Esophagus (tissue), 2 donors: ENCODE results near the gene ZDHHC14. TPM values are rescaled to one million over a fixed set of nuclear protein-coding genes. Genes with fewer than 3 reads are reported as not detected.
A peak's percentile ranks its signal among the peaks of the same experiment; 100 is the strongest.

Experiments
- H3K27ac ChIP-seq, 2 donors: one replicate each; pipeline ENCODE4 v1.5.1; 2013; ENCODE audit warnings: low read depth in 2 of 2, mild to moderate bottlenecking in 2 of 2, inconsistent platforms in 1 of 2, low read length in 1 of 2, moderate library complexity in 1 of 2
- H3K27me3 ChIP-seq, 2 donors: one replicate each; pipeline ENCODE4 v1.6.1; 2013; ENCODE audit warnings: low read length in 2 of 2, control low read depth in 1 of 2, mild to moderate bottlenecking in 1 of 2; ENCODE audit not compliant: insufficient read depth in 2 of 2, control insufficient read depth in 1 of 2
- H3K36me3 ChIP-seq, 2 donors: one replicate each; pipeline ENCODE4 v1.6.1; 2013; ENCODE audit warnings: low read length in 1 of 2; ENCODE audit not compliant: control insufficient read depth in 2 of 2, insufficient read depth in 2 of 2
- H3K4me1 ChIP-seq, 2 donors: one replicate each; pipeline ENCODE4 v1.6.1; 2013; ENCODE audit warnings: low read length in 1 of 2; ENCODE audit not compliant: control insufficient read depth in 2 of 2, insufficient read depth in 2 of 2
- H3K4me3 ChIP-seq, 2 donors: one replicate each; pipeline ENCODE4 v1.5.1; 2013; ENCODE audit warnings: low read length in 2 of 2, mild to moderate bottlenecking in 2 of 2, low read depth in 1 of 2, moderate library complexity in 1 of 2
- H3K9me3 ChIP-seq, 2 donors: one replicate each; pipeline ENCODE4 v1.6.1; 2013; ENCODE audit warnings: mild to moderate bottlenecking in 2 of 2, low read depth in 1 of 2, low read length in 1 of 2, moderate library complexity in 1 of 2; ENCODE audit not compliant: control insufficient read depth in 2 of 2, insufficient read depth in 1 of 2
- WGBS, 2 donors: extraction: QIAGEN DNeasy Blood & Tissue Kit; methylation state at CpG; one replicate each; pipeline ENCODE4 v1.1.7; 2013; 5-methylcytosine and 5-hydroxymethylcytosine counted together
- polyA plus RNA-seq, 2 donors: library from polyadenylated mRNA; stranded (reverse); fragments of 200-250 nt; gene quantifications; one replicate each; pipeline ENCODE4 v1.2.3, GENCODE V29; 2013
- donor health status: healthy with polysubstance abuse.
- donor health status: Bipolar disorder and iron deficiency.

Gene ZDHHC14
- polyA plus RNA-seq, 2 donors, result 2.9 to 3.7 TPM

DNA sequence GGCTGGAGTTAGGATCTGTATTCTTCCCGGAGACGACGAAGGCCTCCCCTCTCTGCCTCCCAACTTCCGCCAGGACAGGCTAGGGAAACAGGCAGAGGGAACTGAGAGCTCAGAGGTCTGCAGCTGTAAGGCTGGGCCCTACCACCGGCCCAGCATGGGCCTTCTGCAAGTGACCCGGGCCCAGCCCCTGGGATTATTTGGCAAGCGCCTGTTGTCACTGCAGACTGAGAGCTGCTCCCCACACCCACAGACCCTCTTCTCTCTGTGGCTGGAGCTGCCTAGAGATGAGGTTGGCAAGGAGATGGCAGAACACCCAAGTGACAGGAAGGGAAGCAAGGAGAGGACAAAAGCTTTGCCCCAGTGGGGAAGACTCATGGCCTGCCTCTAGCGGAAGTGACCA lies 212.6 kb downstream of the ZDHHC14 start:
- WGBS, 2 donors, result 84 to 91% methylated on average over 8 of the region's 8 CpGs
- Histone ChIP-seq H3K4me1 (peaks cover 3 to 8% of the 10 kb centered on the region in 2 donors), H3K27me3 (no peaks in the 10 kb centered on the region), H3K36me3 (peaks cover 0 to 2% of the 10 kb centered on the region in 2 donors), H3K27ac (no peak overlapping the region), H3K4me3 (no peak overlapping the region), H3K9me3 (no peaks in the 10 kb centered on the region)

DNA sequence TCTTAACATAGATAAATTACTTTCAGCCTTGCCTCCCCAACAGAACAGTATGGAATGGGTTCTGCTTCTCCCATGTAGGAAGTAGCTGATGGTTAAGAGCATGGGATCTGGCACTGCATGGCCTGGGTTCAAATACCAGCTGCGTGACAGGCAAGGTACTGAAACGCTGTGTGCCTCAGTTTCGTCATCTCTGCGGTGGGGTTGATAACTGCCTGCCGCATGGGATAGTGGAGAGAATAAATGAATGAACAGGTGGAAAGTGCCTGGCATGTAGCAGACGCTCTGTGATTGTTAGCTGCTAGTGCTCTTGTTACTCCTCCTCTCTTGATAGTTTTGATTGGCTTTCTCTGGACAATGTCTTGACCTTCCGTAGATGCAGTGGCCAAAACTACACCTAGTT lies 213.3 kb downstream of the ZDHHC14 start:
- whole genome bisulfite sequencing, 2 donors, result 95 to 96% methylated on average over 7 of the region's 7 CpGs
- H3K27ac ChIP-seq, result no peak overlapping the region
- H3K9me3 ChIP-seq, result no peaks in the 10 kb centered on the region
- H3K4me3 ChIP-seq, result no peak overlapping the region
- H3K36me3 ChIP-seq, result peaks cover 0 to 2% of the 10 kb centered on the region in 2 donors
- no peaks in the 10 kb centered on the region for H3K27me3 ChIP-seq
- H3K4me1 ChIP-seq, result peaks cover 3 to 8% of the 10 kb centered on the region in 2 donors

- peaks cover 0 to 2% of the 10 kb centered on the region in 2 donors for H3K36me3 ChIP-seq
- H3K4me1 ChIP-seq, result peaks cover 3 to 8% of the 10 kb centered on the region in 2 donors
- no peak overlapping the region for H3K4me3 ChIP-seq
- no peaks in the 10 kb centered on the region for H3K27me3 ChIP-seq
- 94 to 95% methylated on average over 8 of the region's 8 CpGs for WGBS, 2 donors
- no peak overlapping the region for H3K27ac ChIP-seq
- no peaks in the 10 kb centered on the region for H3K9me3 ChIP-seq
Observed at GRCh38 chr6:157595768-157596167, 214.8 kb downstream of the ZDHHC14 start.

DNA sequence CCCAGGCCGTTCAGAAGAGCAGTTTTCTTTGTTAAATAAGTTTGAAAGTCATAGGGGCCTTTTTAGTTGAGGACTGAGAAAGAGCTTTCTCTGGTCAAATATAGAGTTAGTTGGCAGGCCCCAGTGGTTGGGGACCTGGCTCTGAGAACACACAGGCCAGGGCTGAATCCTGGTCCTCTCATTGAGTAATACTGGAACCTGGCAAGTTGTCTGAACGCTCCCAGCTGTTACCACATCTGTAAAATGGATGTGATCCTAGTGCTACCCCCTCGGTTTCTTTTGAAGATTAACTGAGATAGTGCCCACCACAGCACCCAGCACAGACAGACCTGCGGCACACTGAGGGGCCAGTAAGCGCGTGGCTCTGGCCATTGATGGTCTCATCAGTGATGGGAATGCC lies 215.5 kb downstream of the ZDHHC14 start:
- H3K9me3 ChIP-seq, result no peaks in the 10 kb centered on the region
- H3K36me3 ChIP-seq, result peaks cover 0 to 2% of the 10 kb centered on the region in 2 donors
- H3K27ac ChIP-seq, result no peak overlapping the region

GRCh38 chr6:157596886-157597285 lies 215.9 kb downstream of the ZDHHC14 start:
- Histone ChIP-seq H3K27ac (no peak overlapping the region), H3K4me3 (no peak overlapping the region)
- 78 to 80% methylated on average over 15 of the region's 15 CpGs for WGBS, 2 donors

More for the DNA sequence above, 215.5 kb downstream of the ZDHHC14 start:
- no peaks in the 10 kb centered on the region for H3K27me3 ChIP-seq
- no peak overlapping the region for H3K4me3 ChIP-seq
- WGBS, 2 donors, result 86 to 87% methylated on average over 6 of the region's 6 CpGs
- H3K4me1 ChIP-seq, result peaks cover 3 to 8% of the 10 kb centered on the region in 2 donors

DNA sequence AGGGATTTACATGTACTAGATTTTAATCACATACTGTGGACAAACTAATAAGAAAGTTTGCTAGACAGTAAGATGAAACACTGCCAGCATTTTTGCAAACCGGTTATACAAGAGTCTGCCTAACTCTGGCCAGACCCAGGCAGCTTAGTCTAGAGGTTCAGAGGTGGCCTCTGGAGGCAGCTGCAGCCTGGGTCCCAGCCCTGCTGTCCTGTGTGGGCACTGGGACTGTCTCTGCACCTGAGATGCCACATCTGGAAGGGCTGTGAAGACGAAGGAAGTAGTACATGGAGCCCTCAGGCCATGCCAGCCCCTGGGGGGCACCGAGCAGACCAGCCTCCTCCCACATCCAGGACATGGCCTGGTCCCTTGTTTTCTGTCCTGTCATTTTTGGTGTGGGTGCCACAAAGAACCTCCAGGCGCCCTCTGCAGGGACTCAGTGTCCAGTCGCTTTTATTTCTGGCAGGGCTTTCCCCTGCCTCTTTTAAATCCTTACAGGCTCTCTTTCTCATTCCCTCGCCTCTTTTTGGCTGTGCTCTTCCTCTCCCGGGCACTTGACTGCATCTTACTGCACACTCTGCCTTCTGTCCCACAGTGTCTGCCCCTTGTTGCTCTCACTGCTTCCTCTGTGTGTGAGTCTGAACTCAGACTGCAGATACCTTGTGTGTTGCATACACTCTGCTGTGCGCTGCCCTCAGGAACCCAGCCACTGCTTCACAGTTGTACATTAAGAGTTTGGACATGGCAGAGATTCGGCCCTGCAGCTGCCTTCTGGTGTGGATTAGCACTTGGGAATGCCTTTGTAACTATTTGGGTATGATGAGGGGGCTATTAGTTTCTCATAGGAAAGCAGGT lies 216.7 kb downstream of the ZDHHC14 start:
- Histone ChIP-seq H3K9me3 (no peaks in the 10 kb centered on the region), H3K27me3 (no peaks in the 10 kb centered on the region), H3K4me3 (no peak overlapping the region), H3K36me3 (peaks cover 0 to 2% of the 10 kb centered on the region in 2 donors), H3K4me1 (peaks cover 3 to 8% of the 10 kb centered on the region in 2 donors), H3K27ac (peak overlapping the region in 1 of 2 donors; percentile 3)
- WGBS, 2 donors, result 43 to 45% methylated on average over 9 of the region's 9 CpGs

More at GRCh38 chr6:157596886-157597285, 215.9 kb downstream of the ZDHHC14 start:
- Histone ChIP-seq H3K4me1 (peaks cover 3 to 8% of the 10 kb centered on the region in 2 donors), H3K9me3 (no peaks in the 10 kb centered on the region), H3K36me3 (peaks cover 0 to 2% of the 10 kb centered on the region in 2 donors), H3K27me3 (no peaks in the 10 kb centered on the region)

GRCh38 chr6:157599191-157599590 lies 218.2 kb downstream of the ZDHHC14 start:
- H3K27me3 ChIP-seq, result no peaks in the 10 kb centered on the region
- WGBS, 2 donors, result 93 to 94% methylated on average over 12 of the region's 12 CpGs
- no peak overlapping the region for H3K4me3 ChIP-seq
- no peak overlapping the region for H3K27ac ChIP-seq
- H3K4me1 ChIP-seq, result peaks cover 3 to 8% of the 10 kb centered on the region in 2 donors
- H3K9me3 ChIP-seq, result no peaks in the 10 kb centered on the region
- no peaks in the 10 kb centered on the region for H3K36me3 ChIP-seq

DNA sequence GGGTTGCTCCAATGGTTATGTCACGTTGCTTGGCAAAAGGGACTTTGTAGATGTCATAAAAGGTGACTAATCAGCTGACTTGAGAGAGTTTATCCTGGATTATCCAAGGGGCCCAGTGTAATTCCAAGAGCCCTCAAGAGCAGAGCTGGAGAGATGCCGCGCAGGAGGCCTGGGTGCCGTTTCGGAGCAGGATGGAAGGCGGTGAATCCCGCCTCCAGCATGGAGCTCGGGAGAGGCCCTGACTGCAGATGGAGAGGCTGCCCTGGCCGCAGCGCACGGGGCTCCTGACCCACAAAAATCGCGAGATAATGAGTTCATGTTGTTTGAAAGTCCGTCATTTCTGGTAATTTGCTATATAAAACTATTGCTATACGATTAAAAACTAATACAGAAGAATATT lies 219.8 kb downstream of the ZDHHC14 start:
- WGBS, 2 donors, result 91 to 94% methylated on average over 15 of the region's 15 CpGs
- no peak overlapping the region for H3K4me3 ChIP-seq
- H3K27ac ChIP-seq, result no peak overlapping the region
- peaks cover 0 to 2% of the 10 kb centered on the region in 2 donors for H3K36me3 ChIP-seq
- no peaks in the 10 kb centered on the region for H3K27me3 ChIP-seq
- H3K4me1 ChIP-seq, result peaks cover 3 to 8% of the 10 kb centered on the region in 2 donors
- H3K9me3 ChIP-seq, result no peaks in the 10 kb centered on the region

DNA sequence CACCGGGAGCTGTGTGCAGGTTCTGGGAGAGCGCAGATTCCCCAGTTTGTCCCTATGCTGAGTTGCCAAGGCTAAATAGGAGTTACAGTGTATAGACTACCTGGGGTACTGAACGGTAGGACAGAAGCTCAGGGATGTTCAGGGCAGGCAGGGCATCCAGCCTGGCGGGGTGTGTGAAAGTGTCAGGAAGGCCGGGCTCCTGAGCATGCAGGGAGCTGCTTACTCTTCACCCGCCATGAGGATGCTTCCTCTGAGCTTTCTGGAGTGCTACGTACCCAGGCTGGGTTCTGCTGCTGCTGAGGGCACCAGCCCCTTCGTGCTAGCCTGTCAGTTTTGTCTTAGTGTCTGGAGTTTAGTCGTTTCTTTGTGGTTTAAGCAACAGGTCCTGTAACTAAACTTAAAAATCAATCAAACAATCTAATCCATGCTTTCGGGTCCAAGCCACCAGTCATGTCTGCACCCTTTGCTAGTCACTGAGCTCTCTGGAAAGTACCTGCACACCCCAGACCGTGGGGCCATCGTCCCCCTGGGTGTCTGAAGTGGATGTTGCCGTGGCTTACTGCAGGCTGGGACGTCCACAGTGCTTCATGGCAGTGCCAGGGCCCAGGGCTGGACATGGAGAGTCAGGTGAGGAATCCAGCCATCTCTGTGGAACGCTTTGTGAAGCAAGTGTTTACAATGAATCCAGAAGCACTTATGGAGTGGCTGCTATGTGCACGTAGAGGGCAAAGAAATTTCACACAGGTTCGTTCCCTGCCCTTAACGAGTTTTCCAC lies 221.7 kb downstream of the ZDHHC14 start:
- H3K27me3 ChIP-seq, result no peaks in the 10 kb centered on the region
- WGBS, 2 donors, result 91% methylated on average over 18 of the region's 18 CpGs
- peaks cover 0 to 2% of the 10 kb centered on the region in 2 donors for H3K36me3 ChIP-seq

More for the DNA sequence above, 221.7 kb downstream of the ZDHHC14 start:
- no peak overlapping the region for H3K27ac ChIP-seq
- peaks cover 0 to 3% of the 10 kb centered on the region in 2 donors for H3K4me1 ChIP-seq
- H3K9me3 ChIP-seq, result no peaks in the 10 kb centered on the region
- no peak overlapping the region for H3K4me3 ChIP-seq
